ENCODE results near the gene ANO1. TPM values are rescaled to one million over a fixed set of nuclear protein-coding genes. Genes with fewer than 3 reads are reported as not detected.
"Not testable (repeated sequence)": the region's sequence is repeated elsewhere in the genome, so short reads cannot be mapped to it uniquely, and the experiment has no call there.

The ANO1 gene
- 0.05 TPM in 1 of 2 replicates, not detected in the other for total RNA-seq

- DNase-seq (ENCODE audit: low read depth) = no peak
Observed at GRCh38 chr11:70078095-70078780, at the start of gene ANO1. ANO1 (plus strand) TSS chr11:70078317; CDS start chr11:70078607, 290 bp downstream.

GRCh38 chr11:70029115-70029860, 48.8 kb upstream of the ANO1 start:
- DNase-seq (ENCODE audit: low read depth) = no peak

GRCh38 chr11:70029861-70030380, 48.2 kb upstream of the ANO1 start:
- DNase-seq (ENCODE audit: low read depth) = no peak

GRCh38 chr11:70030412-70030811, 47.7 kb upstream of the ANO1 start:
- DNase-seq (ENCODE audit: low read depth) = no peak

- no peak for DNase-seq (ENCODE audit: low read depth)
Observed at GRCh38 chr11:70031631-70032469, 46.3 kb upstream of the ANO1 start.

- DNase-seq (ENCODE audit: low read depth) = no peak
Observed at GRCh38 chr11:70032470-70032795, 45.7 kb upstream of the ANO1 start.

GRCh38 chr11:70032943-70033710, 45.0 kb upstream of the ANO1 start:
- DNase-seq (ENCODE audit: low read depth) = no peak

GRCh38 chr11:70033711-70034070, 44.4 kb upstream of the ANO1 start:
- DNase-seq (ENCODE audit: low read depth) = no peak

- DNase-seq (ENCODE audit: low read depth) = no peak
Observed at GRCh38 chr11:70034740-70035365, 43.3 kb upstream of the ANO1 start.

GRCh38 chr11:70035665-70036064, 42.5 kb upstream of the ANO1 start:
- not testable (repeated sequence) for DNase-seq (ENCODE audit: low read depth)

- no peak for DNase-seq (ENCODE audit: low read depth)
Observed at GRCh38 chr11:70036971-70037882, 40.9 kb upstream of the ANO1 start.

- no peak for DNase-seq (ENCODE audit: low read depth)
Observed at GRCh38 chr11:70038034-70038834, 39.9 kb upstream of the ANO1 start.

- DNase-seq (ENCODE audit: low read depth) = no peak
Observed at GRCh38 chr11:70040452-70040851, 37.7 kb upstream of the ANO1 start.

- DNase-seq (ENCODE audit: low read depth) = no peak
Observed at GRCh38 chr11:70040869-70041501, 37.1 kb upstream of the ANO1 start.

GRCh38 chr11:70043482-70043881, 34.6 kb upstream of the ANO1 start:
- no peak for DNase-seq (ENCODE audit: low read depth)

- DNase-seq (ENCODE audit: low read depth) = no peak
Observed at GRCh38 chr11:70046089-70046488, 32.0 kb upstream of the ANO1 start.

GRCh38 chr11:70048279-70049024, 29.7 kb upstream of the ANO1 start:
- DNase-seq (ENCODE audit: low read depth) = no peak

GRCh38 chr11:70049045-70049444, 29.1 kb upstream of the ANO1 start:
- DNase-seq (ENCODE audit: low read depth) = no peak

All from renal cortical epithelial cell (primary cell).